Measurements from ENCODE around the gene PPP3CA.

PPP3CA gene

GRCh38 chr4:101346351-101347266 is 717 bp downstream of the PPP3CA start:
- DNase-seq (ENCODE audit: low read depth): peak; percentile 60
- no peak for TF ChIP-seq CTCF (conservative IDR thresholded peaks at IDR 0.05; ENCODE audit: low read length)
- peak overlapping the region; percentile 77 for H3K4me3 ChIP-seq (ENCODE audit: low read length)

- H3K4me3 ChIP-seq (ENCODE audit: low read length): peak overlapping the region; percentile 77
- DNase-seq (ENCODE audit: low read depth): peak; percentile 47
- peak; percentile 18 for TF ChIP-seq CTCF (conservative IDR thresholded peaks at IDR 0.05; ENCODE audit: low read length)
Measured at GRCh38 chr4:101345596-101346350, 1.6 kb downstream of the PPP3CA start.

GRCh38 chr4:101345271-101345595 is 2.1 kb downstream of the PPP3CA start:
- peak; percentile 69 for DNase-seq (ENCODE audit: low read depth)
- TF ChIP-seq CTCF (conservative IDR thresholded peaks at IDR 0.05; ENCODE audit: low read length): no peak
- H3K4me3 ChIP-seq (ENCODE audit: low read length): peak overlapping the region; percentile 77

GRCh38 chr4:101339332-101339731 is 8.0 kb downstream of the PPP3CA start:
- TF ChIP-seq CTCF (conservative IDR thresholded peaks at IDR 0.05; ENCODE audit: low read length): no peak
- no peak for DNase-seq (ENCODE audit: low read depth)
- no peak overlapping the region for H3K4me3 ChIP-seq (ENCODE audit: low read length)

GRCh38 chr4:101337688-101338087 is 9.6 kb downstream of the PPP3CA start:
- TF ChIP-seq CTCF (conservative IDR thresholded peaks at IDR 0.05; ENCODE audit: low read length): no peak

GRCh38 chr4:101334963-101335572 is 12.3 kb downstream of the PPP3CA start:
- H3K4me3 ChIP-seq (ENCODE audit: low read length): no peak overlapping the region
- no peak for DNase-seq (ENCODE audit: low read depth)
- no peak for TF ChIP-seq CTCF (conservative IDR thresholded peaks at IDR 0.05; ENCODE audit: low read length)

More at GRCh38 chr4:101337688-101338087, 9.6 kb downstream of the PPP3CA start:
- no peak overlapping the region for H3K4me3 ChIP-seq (ENCODE audit: low read length)
- DNase-seq (ENCODE audit: low read depth): peak; percentile 38

All from AG10803 (cell line).